Upper lobe of right lung (tissue), 1 donor: ENCODE results near the gene MIGA2. TPM values are rescaled to one million over a fixed set of nuclear protein-coding genes. Genes with fewer than 3 reads are reported as not detected.
A peak's percentile ranks its signal among the peaks of the same experiment; 100 is the strongest.

ENCODE experiments used
- ATAC-seq: fragments of 200-7000 bp; cut with Tn5 transposase; one replicate; pipeline ENCODE4 v1.9.1; 2020; ENCODE audit warnings: mild to moderate bottlenecking, moderate library complexity
- DNase-seq: peaks from one replicate; pipeline ENCODE4 v3.0.0-alpha.2; 2020
- H3K27ac ChIP-seq: fragments of 200-600 bp; one replicate; pipeline ENCODE4 v1.8.0; 2022
- H3K27me3 ChIP-seq: fragments of 200-600 bp; one replicate; pipeline ENCODE4 v1.8.0; 2022; ENCODE audit warnings: mild to moderate bottlenecking
- H3K36me3 ChIP-seq: fragments of 200-600 bp; one replicate; pipeline ENCODE4 v1.8.0; 2022
- H3K4me1 ChIP-seq: fragments of 200-600 bp; one replicate; pipeline ENCODE4 v1.8.0; 2022
- H3K4me3 ChIP-seq: fragments of 200-600 bp; one replicate; pipeline ENCODE4 v1.8.0; 2022; ENCODE audit warnings: mild to moderate bottlenecking
- H3K9me3 ChIP-seq: fragments of 200-600 bp; one replicate; pipeline ENCODE4 v1.8.0; 2022
- CTCF ChIP-seq: fragments of 200-600 bp; IDR thresholded peaks from one replicate; pipeline ENCODE4 v1.8.0; 2022; ENCODE audit warnings: antibody characterized with exemption
- intact Hi-C: fragments of 100-400 bp; cut with DNase I; formaldehyde crosslinking; loops from one replicate; pipeline ENCODE4 v1.11.0; 2022
- total RNA-seq: library from RNA; stranded (reverse); fragmentation: NEBNext Ultra II Directional; extraction: Animal tissue kit (Norgen Biotek cat#: 25700); gene quantifications from one replicate; pipeline ENCODE4 v1.2.1, GENCODE V29; 2021
- donor health status: DM: no; HTN: yes; CAD: no; lungs with severe emphysema.

MIGA2 gene
- total RNA-seq, 1 donor from 2014 or later: 20.7 TPM

DNA sequence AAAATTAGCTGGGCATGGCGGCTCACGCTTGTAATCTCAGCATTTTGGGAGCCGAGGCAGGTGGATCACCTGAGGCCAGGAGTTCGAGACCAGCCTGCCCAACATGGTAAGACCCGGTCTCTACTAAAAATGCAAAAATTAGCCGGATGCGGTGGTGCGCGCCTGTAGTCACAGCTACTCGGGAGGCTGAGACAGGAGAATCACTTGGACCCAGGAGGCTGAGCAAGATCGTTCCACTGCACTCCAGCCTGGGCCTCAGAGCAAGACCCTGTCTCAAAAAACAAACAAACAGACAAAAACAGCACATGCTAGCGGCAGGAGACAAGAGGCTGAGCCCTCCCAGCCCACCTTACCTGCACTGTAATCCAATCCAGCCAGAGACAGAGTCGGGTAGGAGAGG, 43.4 kb downstream of the MIGA2 start:
- Histone ChIP-seq H3K4me1 (peaks cover 19% of the 10 kb centered on the region), H3K4me3 (peak overlapping the region; percentile 76), H3K36me3 (no peaks in the 10 kb centered on the region), H3K27ac (no peak overlapping the region), H3K27me3 (no peaks in the 10 kb centered on the region), H3K9me3 (no peaks in the 10 kb centered on the region)
- TF ChIP-seq CTCF: no peak
- ATAC-seq (no peak), DNase-seq (no peak)
- intact Hi-C loops: no loop called here

GRCh38 chr9:129080298-129080600, 43.8 kb downstream of the MIGA2 start:
- H3K36me3 ChIP-seq: peaks cover 4% of the 10 kb centered on the region
- H3K27ac ChIP-seq: no peak overlapping the region
- ATAC-seq (no peak), DNase-seq (no peak)
- no peak for TF ChIP-seq CTCF
- H3K27me3 ChIP-seq: no peaks in the 10 kb centered on the region
- intact Hi-C loops: no loop called here
- peaks cover 19% of the 10 kb centered on the region for H3K4me1 ChIP-seq
- H3K9me3 ChIP-seq: no peaks in the 10 kb centered on the region
- peak overlapping the region; percentile 76 for H3K4me3 ChIP-seq

DNA sequence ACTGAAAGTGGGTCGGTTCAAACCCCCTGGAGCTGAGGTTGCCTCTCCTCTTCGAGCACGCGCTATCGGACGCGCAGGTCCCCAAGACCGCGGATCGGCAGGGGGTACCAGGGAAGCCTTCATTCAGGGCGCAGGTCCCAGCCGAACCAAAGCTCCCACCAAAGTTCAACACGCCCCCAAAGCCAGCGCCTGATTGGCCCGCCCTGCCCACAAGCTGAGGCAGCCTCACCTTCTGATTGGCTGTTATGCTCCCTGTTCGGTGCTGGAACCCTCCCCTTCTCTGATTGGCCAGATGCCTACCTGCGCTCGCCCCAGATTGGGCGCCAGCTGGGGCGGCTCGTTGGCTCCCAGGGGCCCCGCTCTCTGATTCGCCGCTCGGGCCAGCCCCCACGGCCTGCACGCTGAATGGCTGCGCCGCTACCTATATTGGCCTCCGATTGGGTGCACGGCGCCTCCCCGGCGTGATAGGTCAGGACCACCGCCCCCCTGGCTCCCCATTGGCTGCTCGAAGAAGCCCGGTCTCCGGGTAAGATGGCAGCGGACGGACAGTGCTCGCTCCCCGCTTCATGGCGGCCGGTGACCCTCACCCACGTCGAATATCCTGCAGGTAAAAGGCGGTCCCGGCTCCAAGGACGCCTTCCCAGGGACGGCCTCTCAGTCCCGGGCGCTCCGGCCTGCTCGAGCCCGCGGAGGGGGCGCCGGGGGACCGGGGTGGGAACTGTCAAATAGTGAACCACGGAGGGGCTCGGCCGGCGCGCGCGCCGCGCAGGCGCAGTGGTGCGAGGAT, 44.4 kb downstream of the MIGA2 start, which contains the start of gene DOLPP1:
DOLPP1 (plus strand) TSS at position 511 of the 787 bp plus-strand sequence; CDS start at position 532, 21 bp downstream.
- H3K27me3 ChIP-seq: no peaks in the 10 kb centered on the region
- ATAC-seq (peak; percentile 98), DNase-seq (peak; percentile 100)
- intact Hi-C loops: no loop called here
- H3K36me3 ChIP-seq: peaks cover 9% of the 10 kb centered on the region
- H3K4me3 ChIP-seq: peak within 1 kb of the TSS; percentile 76
- no peak for TF ChIP-seq CTCF
- H3K9me3 ChIP-seq: no peaks in the 10 kb centered on the region
- H3K4me1 ChIP-seq: peaks cover 19% of the 10 kb centered on the region
- H3K27ac ChIP-seq: peak within 1 kb of the TSS; percentile 81

GRCh38 chr9:129081388-129081904, 45.0 kb downstream of the MIGA2 start:
- DNase-seq (peak; percentile 77), ATAC-seq (peak; percentile 0)
- TF ChIP-seq CTCF: no peak
- peaks cover 19% of the 10 kb centered on the region for H3K4me1 ChIP-seq
- H3K36me3 ChIP-seq: peaks cover 16% of the 10 kb centered on the region
- H3K27me3 ChIP-seq: no peaks in the 10 kb centered on the region
- intact Hi-C loops: no loop called here
- H3K4me3 ChIP-seq: peak overlapping the region; percentile 76
- H3K27ac ChIP-seq: peak overlapping the region; percentile 81
- no peaks in the 10 kb centered on the region for H3K9me3 ChIP-seq

GRCh38 chr9:129084087-129084486, 47.7 kb downstream of the MIGA2 start:
- no peak for DNase-seq
- no peak overlapping the region for H3K27ac ChIP-seq
- peaks cover 19% of the 10 kb centered on the region for H3K4me1 ChIP-seq
- no peaks in the 10 kb centered on the region for H3K27me3 ChIP-seq
- H3K36me3 ChIP-seq: peaks cover 28% of the 10 kb centered on the region
- TF ChIP-seq CTCF: no peak
- no peak overlapping the region for H3K4me3 ChIP-seq
- no peaks in the 10 kb centered on the region for H3K9me3 ChIP-seq
- intact Hi-C loops: no loop called here
- ATAC-seq: no peak
